Measurements from ENCODE around the gene RNASEH2C. TPM values are rescaled to one million over a fixed set of nuclear protein-coding genes. Genes with fewer than 3 reads are reported as not detected.

RNASEH2C gene
- polyA plus RNA-seq, 4 donors = 36.9 to 65.1 (median 50.2) TPM

GRCh38 chr11:65716774-65717405 lies 3.7 kb downstream of the RNASEH2C start:
- WGBS, 3 donors = 88 to 90% (median 88%) methylated on average over 14 of the region's 14 CpGs
- Histone ChIP-seq H3K36me3 (ENCODE audit: control insufficient read depth in 3 of 3, insufficient read depth in 2 of 3, low read depth in 1 of 3, low read length in 3 of 3) (peaks cover 26 to 73% (median 32%) of the 10 kb centered on the region in 3 donors), H3K9me3 (ENCODE audit: control insufficient read depth in 2 of 2, insufficient read depth in 1 of 2, low read depth in 1 of 2, low read length in 1 of 2) (no peaks in the 10 kb centered on the region), H3K27ac (ENCODE audit: low read depth in 1 of 3, low read length in 2 of 3) (no peak overlapping the region), H3K4me1 (ENCODE audit: control insufficient read depth in 3 of 3, insufficient read depth in 2 of 3, low read depth in 1 of 3, low read length in 2 of 3) (peaks cover 3 to 21% (median 6%) of the 10 kb centered on the region in 3 donors), H3K27me3 (ENCODE audit: control insufficient read depth in 3 of 3, insufficient read depth in 3 of 3, low read length in 3 of 3) (no peaks in the 10 kb centered on the region), H3K4me3 (ENCODE audit: low read depth in 1 of 3, low read length in 3 of 3) (no peak overlapping the region)
- DNase-seq = no peak
- no peak for FAIRE-seq

- Histone ChIP-seq H3K4me1 (ENCODE audit: control insufficient read depth in 3 of 3, insufficient read depth in 2 of 3, low read depth in 1 of 3, low read length in 2 of 3) (peaks cover 3 to 21% (median 6%) of the 10 kb centered on the region in 3 donors), H3K36me3 (ENCODE audit: control insufficient read depth in 3 of 3, insufficient read depth in 2 of 3, low read depth in 1 of 3, low read length in 3 of 3) (peaks cover 26 to 73% (median 32%) of the 10 kb centered on the region in 3 donors), H3K27ac (ENCODE audit: low read depth in 1 of 3, low read length in 2 of 3) (no peak overlapping the region), H3K9me3 (ENCODE audit: control insufficient read depth in 2 of 2, insufficient read depth in 1 of 2, low read depth in 1 of 2, low read length in 1 of 2) (no peaks in the 10 kb centered on the region), H3K27me3 (ENCODE audit: control insufficient read depth in 3 of 3, insufficient read depth in 3 of 3, low read length in 3 of 3) (no peaks in the 10 kb centered on the region), H3K4me3 (ENCODE audit: low read depth in 1 of 3, low read length in 3 of 3) (no peak overlapping the region)
- no peak for DNase-seq
- FAIRE-seq = no peak
- 89 to 91% (median 89%) methylated on average over 7 of the region's 7 CpGs for WGBS, 3 donors
These were observed 4.3 kb downstream of the RNASEH2C start for GRCh38 chr11:65716302-65716701.

GRCh38 chr11:65714433-65714832 lies 6.2 kb downstream of the RNASEH2C start:
- WGBS, 3 donors = 91 to 94% (median 93%) methylated on average over 16 of the region's 16 CpGs
- H3K4me1 ChIP-seq (ENCODE audit: control insufficient read depth in 3 of 3, insufficient read depth in 2 of 3, low read depth in 1 of 3, low read length in 2 of 3) = peaks cover under 1 to 17% (median 7%) of the 10 kb centered on the region in 3 donors
- no peak overlapping the region for H3K27ac ChIP-seq (ENCODE audit: low read depth in 1 of 3, low read length in 2 of 3)
- no peak overlapping the region for H3K4me3 ChIP-seq (ENCODE audit: low read depth in 1 of 3, low read length in 3 of 3)
- FAIRE-seq = no peak
- no peaks in the 10 kb centered on the region for H3K27me3 ChIP-seq (ENCODE audit: control insufficient read depth in 3 of 3, insufficient read depth in 3 of 3, low read length in 3 of 3)
- H3K36me3 ChIP-seq (ENCODE audit: control insufficient read depth in 3 of 3, insufficient read depth in 2 of 3, low read depth in 1 of 3, low read length in 3 of 3) = peaks cover 26 to 67% (median 32%) of the 10 kb centered on the region in 3 donors
- H3K9me3 ChIP-seq (ENCODE audit: control insufficient read depth in 2 of 2, insufficient read depth in 1 of 2, low read depth in 1 of 2, low read length in 1 of 2) = no peaks in the 10 kb centered on the region
- no peak for DNase-seq

GRCh38 chr11:65713212-65713969 lies 7.2 kb downstream of the RNASEH2C start:
- Histone ChIP-seq H3K4me3 (ENCODE audit: low read depth in 1 of 3, low read length in 3 of 3) (peak overlapping the region in 1 of 3 donors; percentile 80), H3K36me3 (ENCODE audit: control insufficient read depth in 3 of 3, insufficient read depth in 2 of 3, low read depth in 1 of 3, low read length in 3 of 3) (peaks cover 19 to 57% (median 26%) of the 10 kb centered on the region in 3 donors), H3K27me3 (ENCODE audit: control insufficient read depth in 3 of 3, insufficient read depth in 3 of 3, low read length in 3 of 3) (no peaks in the 10 kb centered on the region), H3K9me3 (ENCODE audit: control insufficient read depth in 2 of 2, insufficient read depth in 1 of 2, low read depth in 1 of 2, low read length in 1 of 2) (no peaks in the 10 kb centered on the region), H3K27ac (ENCODE audit: low read depth in 1 of 3, low read length in 2 of 3) (peak overlapping the region in 1 of 3 donors; percentile 96), H3K4me1 (ENCODE audit: control insufficient read depth in 3 of 3, insufficient read depth in 2 of 3, low read depth in 1 of 3, low read length in 2 of 3) (peaks cover 0 to 12% (median 2%) of the 10 kb centered on the region in 3 donors)
- 92 to 94% (median 92%) methylated on average over 24 of the region's 24 CpGs for WGBS, 3 donors
- FAIRE-seq (no peak), DNase-seq (no peak)

- WGBS, 3 donors = 32 to 36% (median 33%) methylated on average over 11 of the region's 11 CpGs
- Histone ChIP-seq H3K36me3 (ENCODE audit: control insufficient read depth in 3 of 3, insufficient read depth in 2 of 3, low read depth in 1 of 3, low read length in 3 of 3) (peaks cover 18 to 49% (median 21%) of the 10 kb centered on the region in 3 donors), H3K27ac (ENCODE audit: low read depth in 1 of 3, low read length in 2 of 3) (peak overlapping the region; percentile 61 to 98 (median 96)), H3K27me3 (ENCODE audit: control insufficient read depth in 3 of 3, insufficient read depth in 3 of 3, low read length in 3 of 3) (no peaks in the 10 kb centered on the region), H3K9me3 (ENCODE audit: control insufficient read depth in 2 of 2, insufficient read depth in 1 of 2, low read depth in 1 of 2, low read length in 1 of 2) (no peaks in the 10 kb centered on the region), H3K4me3 (ENCODE audit: low read depth in 1 of 3, low read length in 3 of 3) (peak overlapping the region; percentile 53 to 80 (median 61)), H3K4me1 (ENCODE audit: control insufficient read depth in 3 of 3, insufficient read depth in 2 of 3, low read depth in 1 of 3, low read length in 2 of 3) (peaks cover 0 to 12% (median 2%) of the 10 kb centered on the region in 3 donors)
- DNase-seq = no peak
- FAIRE-seq = no peak
These were observed 7.9 kb downstream of the RNASEH2C start for GRCh38 chr11:65712633-65713076.

GRCh38 chr11:65711785-65712632 lies 8.6 kb downstream of the RNASEH2C start, which contains the start of gene KAT5:
TSS of gene KAT5 (plus strand) at chr11:65712252. CDS start at chr11:65712268, 16 bp downstream.
- no peak for FAIRE-seq
- Histone ChIP-seq H3K9me3 (ENCODE audit: control insufficient read depth in 2 of 2, insufficient read depth in 1 of 2, low read depth in 1 of 2, low read length in 1 of 2) (no peaks in the 10 kb centered on the region), H3K27ac (ENCODE audit: low read depth in 1 of 3, low read length in 2 of 3) (peak within 1 kb of the TSS; percentile 84 to 98 (median 96)), H3K4me3 (ENCODE audit: low read depth in 1 of 3, low read length in 3 of 3) (peak within 1 kb of the TSS; percentile 53 to 80 (median 61)), H3K36me3 (ENCODE audit: control insufficient read depth in 3 of 3, insufficient read depth in 2 of 3, low read depth in 1 of 3, low read length in 3 of 3) (peaks cover 15 to 43% (median 16%) of the 10 kb centered on the region in 3 donors), H3K27me3 (ENCODE audit: control insufficient read depth in 3 of 3, insufficient read depth in 3 of 3, low read length in 3 of 3) (no peaks in the 10 kb centered on the region), H3K4me1 (ENCODE audit: control insufficient read depth in 3 of 3, insufficient read depth in 2 of 3, low read depth in 1 of 3, low read length in 2 of 3) (peaks cover 0 to 12% (median 2%) of the 10 kb centered on the region in 3 donors)
- WGBS, 3 donors = 0 to 1% (median 0%) methylated on average over 60 to 65 of the region's 65 CpGs
- DNase-seq = peak; percentile 99 to 100

- WGBS, 3 donors = 52 to 64% (median 61%) methylated on average over 3 of the region's 3 CpGs
- FAIRE-seq = no peak
- Histone ChIP-seq H3K36me3 (ENCODE audit: control insufficient read depth in 3 of 3, insufficient read depth in 2 of 3, low read depth in 1 of 3, low read length in 3 of 3) (peaks cover 7 to 29% (median 8%) of the 10 kb centered on the region in 3 donors), H3K27me3 (ENCODE audit: control insufficient read depth in 3 of 3, insufficient read depth in 3 of 3, low read length in 3 of 3) (no peaks in the 10 kb centered on the region), H3K4me1 (ENCODE audit: control insufficient read depth in 3 of 3, insufficient read depth in 2 of 3, low read depth in 1 of 3, low read length in 2 of 3) (peaks cover 0 to 12% (median 2%) of the 10 kb centered on the region in 3 donors), H3K4me3 (ENCODE audit: low read depth in 1 of 3, low read length in 3 of 3) (no peak overlapping the region), H3K9me3 (ENCODE audit: control insufficient read depth in 2 of 2, insufficient read depth in 1 of 2, low read depth in 1 of 2, low read length in 1 of 2) (no peaks in the 10 kb centered on the region), H3K27ac (ENCODE audit: low read depth in 1 of 3, low read length in 2 of 3) (peak overlapping the region in 1 of 3 donors; percentile 26)
- no peak for DNase-seq
These were observed 10.2 kb downstream of the RNASEH2C start for GRCh38 chr11:65710421-65710820.

- Histone ChIP-seq H3K4me3 (ENCODE audit: low read depth in 1 of 3, low read length in 3 of 3) (no peak overlapping the region), H3K27ac (ENCODE audit: low read depth in 1 of 3, low read length in 2 of 3) (peak overlapping the region in 1 of 3 donors; percentile 26), H3K36me3 (ENCODE audit: control insufficient read depth in 3 of 3, insufficient read depth in 2 of 3, low read depth in 1 of 3, low read length in 3 of 3) (peaks cover under 1 to 22% (median 7%) of the 10 kb centered on the region in 3 donors), H3K4me1 (ENCODE audit: control insufficient read depth in 3 of 3, insufficient read depth in 2 of 3, low read depth in 1 of 3, low read length in 2 of 3) (peaks cover 0 to 12% (median 2%) of the 10 kb centered on the region in 3 donors), H3K27me3 (ENCODE audit: control insufficient read depth in 3 of 3, insufficient read depth in 3 of 3, low read length in 3 of 3) (no peaks in the 10 kb centered on the region), H3K9me3 (ENCODE audit: control insufficient read depth in 2 of 2, insufficient read depth in 1 of 2, low read depth in 1 of 2, low read length in 1 of 2) (no peaks in the 10 kb centered on the region)
- FAIRE-seq (no peak), DNase-seq (peak; percentile 29 to 64)
- 23 to 55% (median 47%) methylated on average over 8 of the region's 8 CpGs for WGBS, 3 donors
These were observed 10.9 kb downstream of the RNASEH2C start for GRCh38 chr11:65709661-65710060.
